ENCODE results near the gene PTPN22.

Gene PTPN22

GRCh38 chr1:113871597-113872113 is at the start of gene PTPN22:
PTPN22 (minus strand) TSS chr1:113871712.
- H3K27ac Mint-ChIP-seq = peak within 1 kb of the TSS; percentile 99
- H3K36me3 Mint-ChIP-seq (ENCODE audit: low read depth) = peaks cover 33% of the 10 kb centered on the region
- H3K4me3 Mint-ChIP-seq = peak within 1 kb of the TSS; percentile 89
- ATAC-seq = peak; percentile 90
- H3K9me3 Mint-ChIP-seq = no peaks in the 10 kb centered on the region
- H3K4me1 Mint-ChIP-seq = peaks cover 77% of the 10 kb centered on the region
- DNase-seq = peak; percentile 75
- H3K27me3 Mint-ChIP-seq = no peaks in the 10 kb centered on the region

- H3K9me3 Mint-ChIP-seq = no peaks in the 10 kb centered on the region
These were observed 46.7 kb upstream of the PTPN22 start for GRCh38 chr1:113918243-113918642.

DNA sequence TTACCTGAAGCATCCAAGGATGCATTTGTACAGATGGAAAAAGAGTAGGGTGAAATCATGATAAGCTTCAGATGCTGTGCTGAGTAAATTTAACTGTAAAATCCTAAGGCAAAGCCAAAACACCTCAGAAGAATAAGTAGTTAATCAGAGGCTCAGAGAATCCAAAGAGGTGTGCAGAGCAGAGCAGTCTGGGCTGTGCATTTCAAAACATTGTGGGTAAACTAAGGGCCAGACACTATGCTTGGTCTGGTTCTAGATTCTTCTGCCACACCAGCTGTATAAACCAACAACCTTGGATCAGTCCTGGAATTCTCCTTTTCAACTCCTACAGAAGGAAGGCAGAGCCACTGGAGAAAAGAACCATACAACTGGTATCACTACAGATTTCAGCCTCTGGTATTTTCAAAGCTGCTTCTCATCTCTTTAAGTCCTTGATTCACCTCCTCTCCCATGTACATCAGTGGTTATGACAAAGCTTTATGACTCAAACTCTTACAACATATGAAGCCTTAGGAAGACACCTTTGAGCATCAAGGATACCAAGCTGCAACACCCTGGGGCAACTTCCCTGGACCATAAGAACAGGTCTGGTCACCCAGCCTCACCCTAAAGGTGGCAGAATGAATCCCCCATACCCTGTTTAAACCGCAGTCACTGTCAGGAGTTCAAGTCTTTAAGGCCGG is 46.0 kb upstream of the PTPN22 start:
- Mint-ChIP-seq H3K4me1 (peaks cover 5% of the 10 kb centered on the region), H3K27me3 (no peaks in the 10 kb centered on the region), H3K9me3 (no peaks in the 10 kb centered on the region), H3K4me3 (no peak overlapping the region), H3K36me3 (ENCODE audit: low read depth) (peaks cover 5% of the 10 kb centered on the region), H3K27ac (no peak overlapping the region)
- ATAC-seq (peak; percentile 80), DNase-seq (no peak)

More at GRCh38 chr1:113918243-113918642, 46.7 kb upstream of the PTPN22 start:
- Mint-ChIP-seq H3K4me3 (no peak overlapping the region), H3K27me3 (no peaks in the 10 kb centered on the region), H3K36me3 (ENCODE audit: low read depth) (peaks cover 5% of the 10 kb centered on the region), H3K27ac (no peak overlapping the region), H3K4me1 (peaks cover 5% of the 10 kb centered on the region)
- DNase-seq (no peak), ATAC-seq (no peak)

DNA sequence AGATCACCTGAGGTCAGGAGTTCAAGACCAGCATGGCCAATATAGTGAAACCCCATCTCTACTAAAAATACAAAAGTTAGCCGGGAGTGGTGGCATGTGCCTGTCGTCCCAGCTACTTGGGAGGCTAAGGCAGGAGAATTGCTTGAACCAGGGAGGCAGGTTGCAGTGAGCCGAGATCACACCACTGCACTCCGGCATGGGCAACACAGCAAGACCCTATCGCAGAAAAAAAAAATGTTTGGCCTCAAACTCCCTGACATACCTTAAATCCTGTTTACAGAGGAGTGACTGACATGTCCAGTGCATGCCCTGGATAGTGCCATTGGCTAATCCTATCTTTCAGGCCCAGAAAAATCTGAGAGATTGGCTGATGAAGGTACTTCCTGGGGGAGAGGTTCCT is 45.5 kb upstream of the PTPN22 start:
- peaks cover 5% of the 10 kb centered on the region for H3K36me3 Mint-ChIP-seq (ENCODE audit: low read depth)

GRCh38 chr1:113913887-113914664 is 42.6 kb upstream of the PTPN22 start:
- Mint-ChIP-seq H3K9me3 (no peaks in the 10 kb centered on the region), H3K4me1 (peaks cover 5% of the 10 kb centered on the region), H3K27me3 (no peaks in the 10 kb centered on the region), H3K27ac (no peak overlapping the region), H3K36me3 (ENCODE audit: low read depth) (peaks cover 19% of the 10 kb centered on the region), H3K4me3 (no peak overlapping the region)
- ATAC-seq (no peak), DNase-seq (no peak)

More for the DNA sequence above, 45.5 kb upstream of the PTPN22 start:
- H3K4me1 Mint-ChIP-seq = peaks cover 5% of the 10 kb centered on the region
- ATAC-seq = no peak
- no peaks in the 10 kb centered on the region for H3K9me3 Mint-ChIP-seq
- no peak overlapping the region for H3K27ac Mint-ChIP-seq
- no peak overlapping the region for H3K4me3 Mint-ChIP-seq
- no peak for DNase-seq
- H3K27me3 Mint-ChIP-seq = no peaks in the 10 kb centered on the region

- Mint-ChIP-seq H3K4me3 (no peak overlapping the region), H3K27ac (no peak overlapping the region), H3K4me1 (peaks cover 7% of the 10 kb centered on the region), H3K27me3 (no peaks in the 10 kb centered on the region), H3K36me3 (ENCODE audit: low read depth) (peaks cover 26% of the 10 kb centered on the region), H3K9me3 (no peaks in the 10 kb centered on the region)
- no peak for DNase-seq
- ATAC-seq = no peak
These were observed 41.8 kb upstream of the PTPN22 start for GRCh38 chr1:113913312-113913668.

GRCh38 chr1:113912594-113913311 is 41.2 kb upstream of the PTPN22 start:
- no peak for ATAC-seq
- Mint-ChIP-seq H3K4me3 (no peak overlapping the region), H3K36me3 (ENCODE audit: low read depth) (peaks cover 31% of the 10 kb centered on the region), H3K27me3 (no peaks in the 10 kb centered on the region), H3K9me3 (no peaks in the 10 kb centered on the region), H3K27ac (no peak overlapping the region), H3K4me1 (peaks cover 9% of the 10 kb centered on the region)
- DNase-seq = no peak

DNA sequence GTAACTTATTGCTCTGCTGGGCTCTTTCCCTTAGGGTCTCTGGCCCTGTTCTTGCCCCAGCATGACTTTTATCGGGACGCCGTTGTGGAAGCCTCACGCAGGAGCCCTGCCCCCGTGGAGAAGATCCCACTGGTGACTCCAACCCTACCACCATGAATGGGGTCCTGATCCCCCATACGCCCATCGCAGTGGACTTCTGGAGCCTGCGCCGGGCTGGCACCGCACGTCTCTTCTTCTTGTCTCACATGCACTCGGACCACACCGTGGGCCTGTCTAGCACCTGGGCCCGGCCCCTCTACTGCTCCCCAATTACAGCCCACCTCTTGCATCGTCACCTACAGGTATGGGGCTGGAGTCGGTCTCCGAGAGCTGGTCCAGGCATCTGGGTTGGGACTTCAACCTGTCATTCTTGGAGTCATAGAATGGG is 33.9 kb upstream of the PTPN22 start:
- Mint-ChIP-seq H3K9me3 (no peaks in the 10 kb centered on the region), H3K36me3 (ENCODE audit: low read depth) (peaks cover 54% of the 10 kb centered on the region), H3K27ac (peak overlapping the region; percentile 98), H3K4me1 (peaks cover 58% of the 10 kb centered on the region), H3K27me3 (peaks cover 3% of the 10 kb centered on the region), H3K4me3 (peak overlapping the region; percentile 99)
- DNase-seq (peak; percentile 38), ATAC-seq (no peak)

GRCh38 chr1:113904674-113905434 is 33.3 kb upstream of the PTPN22 start, which contains the start of the genes AP4B1 and DCLRE1B:
AP4B1 (minus strand) TSS chr1:113904799; CDS start chr1:113904717, 82 bp downstream.
DCLRE1B (plus strand) TSS chr1:113905326; CDS start chr1:113905587, 261 bp downstream.
- ATAC-seq = peak; percentile 95
- DNase-seq = peak; percentile 99
- H3K27ac Mint-ChIP-seq = peak within 1 kb of the TSS; percentile 98
- peaks cover 3% of the 10 kb centered on the region for H3K27me3 Mint-ChIP-seq
- H3K36me3 Mint-ChIP-seq (ENCODE audit: low read depth) = peaks cover 56% of the 10 kb centered on the region
- no peaks in the 10 kb centered on the region for H3K9me3 Mint-ChIP-seq
- H3K4me3 Mint-ChIP-seq = peak within 1 kb of the TSS; percentile 99
- peaks cover 59% of the 10 kb centered on the region for H3K4me1 Mint-ChIP-seq

- peak overlapping the region; percentile 99 for H3K4me3 Mint-ChIP-seq
- DNase-seq = no peak
- peaks cover 61% of the 10 kb centered on the region for H3K36me3 Mint-ChIP-seq (ENCODE audit: low read depth)
- peak overlapping the region; percentile 98 for H3K27ac Mint-ChIP-seq
- ATAC-seq = no peak
- peaks cover 62% of the 10 kb centered on the region for H3K4me1 Mint-ChIP-seq
- peaks cover 3% of the 10 kb centered on the region for H3K27me3 Mint-ChIP-seq
- no peaks in the 10 kb centered on the region for H3K9me3 Mint-ChIP-seq
These were observed 32.8 kb upstream of the PTPN22 start for GRCh38 chr1:113904293-113904673.

DNA sequence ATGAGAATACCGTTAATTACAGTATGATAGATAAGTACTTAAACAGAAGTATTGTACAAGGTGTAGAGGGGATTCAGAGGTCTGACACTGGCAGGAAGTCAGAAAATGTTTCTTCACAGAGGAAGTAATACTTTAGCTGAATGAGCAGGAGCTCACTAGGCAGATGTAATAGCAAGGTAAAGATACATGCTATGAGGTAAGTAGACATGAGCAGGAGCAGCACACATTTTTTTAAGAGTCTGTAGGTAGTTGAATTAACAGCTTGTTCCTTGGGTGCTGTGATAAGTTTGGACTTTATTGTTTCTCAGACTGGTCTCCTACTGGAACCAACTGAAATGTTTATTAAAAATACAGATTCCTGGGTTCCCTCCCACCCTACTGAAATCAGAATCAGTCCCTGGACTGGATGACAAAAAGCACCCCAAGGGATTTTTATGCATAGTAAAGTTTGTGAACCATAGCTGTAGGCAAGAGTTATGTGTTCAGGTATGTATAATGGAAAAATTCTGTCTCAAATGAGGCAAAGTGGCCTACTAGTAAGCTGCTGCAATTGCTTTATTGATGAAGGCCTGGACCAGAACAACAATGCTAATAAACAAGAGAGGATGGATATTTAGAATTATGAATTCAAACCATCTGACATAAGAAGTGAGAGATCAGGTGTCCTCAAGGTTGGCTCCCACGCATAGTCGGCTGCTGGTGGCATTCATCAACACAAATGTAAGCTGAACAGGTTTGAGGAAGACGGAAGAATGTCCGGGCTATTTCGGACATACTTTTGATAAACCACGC is 32.2 kb upstream of the PTPN22 start:
- peaks cover 64% of the 10 kb centered on the region for H3K36me3 Mint-ChIP-seq (ENCODE audit: low read depth)
- peak overlapping the region; percentile 99 for H3K4me3 Mint-ChIP-seq
- H3K27me3 Mint-ChIP-seq = peaks cover 3% of the 10 kb centered on the region
- no peak for ATAC-seq
- H3K4me1 Mint-ChIP-seq = peaks cover 66% of the 10 kb centered on the region
- peak; percentile 9 for DNase-seq
- H3K27ac Mint-ChIP-seq = peak overlapping the region; percentile 98
- H3K9me3 Mint-ChIP-seq = no peaks in the 10 kb centered on the region

- no peak overlapping the region for H3K4me3 Mint-ChIP-seq
- no peak for ATAC-seq
- peak overlapping the region; percentile 32 for H3K27ac Mint-ChIP-seq
These were observed 29.7 kb upstream of the PTPN22 start for GRCh38 chr1:113901191-113901590.

GRCh38 chr1:113899111-113899510 is 27.6 kb upstream of the PTPN22 start:
- peak overlapping the region; percentile 23 for H3K27ac Mint-ChIP-seq
- peaks cover 44% of the 10 kb centered on the region for H3K4me1 Mint-ChIP-seq
- H3K27me3 Mint-ChIP-seq = no peaks in the 10 kb centered on the region
- no peaks in the 10 kb centered on the region for H3K9me3 Mint-ChIP-seq
- DNase-seq = no peak
- H3K4me3 Mint-ChIP-seq = no peak overlapping the region
- no peak for ATAC-seq
- H3K36me3 Mint-ChIP-seq (ENCODE audit: low read depth) = peaks cover 74% of the 10 kb centered on the region

More at GRCh38 chr1:113901191-113901590, 29.7 kb upstream of the PTPN22 start:
- no peak for DNase-seq
- Mint-ChIP-seq H3K4me1 (peaks cover 51% of the 10 kb centered on the region), H3K36me3 (ENCODE audit: low read depth) (peaks cover 63% of the 10 kb centered on the region), H3K27me3 (peaks cover 3% of the 10 kb centered on the region), H3K9me3 (no peaks in the 10 kb centered on the region)

Measured in activated naive CD8-positive, alpha-beta T cell treated with anti-CD3 and anti-CD28 coated beads, Interleukin-2, amount 50 U/mL, for 24 hours (primary cell).